ENCODE data around the gene TMEM234.
"Not testable (repeated sequence)": the region's sequence is repeated elsewhere in the genome, so short reads cannot be mapped to it uniquely, and the experiment has no call there.

Gene TMEM234

GRCh38 chr1:32221980-32222755 is at the start of gene TMEM234, which contains the start of gene EIF3I:
TMEM234 (minus strand) TSS chr1:32222353; CDS start chr1:32222322, 31 bp downstream.
EIF3I (plus strand) TSS chr1:32222407; CDS start chr1:32222442, 35 bp downstream.
- no peaks in the 10 kb centered on the region for H3K9me3 ChIP-seq (ENCODE audit: low read depth, low read length)
- peak within 1 kb of the TSS; percentile 76 for H3K27ac ChIP-seq
- DNase-seq (ENCODE audit: low read depth, low spot score) = peak; percentile 44
- peak within 1 kb of the TSS; percentile 98 for H3K9ac ChIP-seq (ENCODE audit: insufficient read length)
- peak within 1 kb of the TSS; percentile 99 for H3K4me3 ChIP-seq
- TF ChIP-seq EZH2 (IDR thresholded peaks at IDR 0.05) (no peak), POLR2AphosphoS5 (IDR thresholded peaks at IDR 0.05; ENCODE audit: borderline replicate concordance, low read depth, low read length) (peak; percentile 98), FOXP2 (optimal IDR thresholded peaks at IDR 0.05; ENCODE audit: control extremely low read depth, extremely low read length, insufficient read depth) (no peak)
- H3K36me3 ChIP-seq (ENCODE audit: insufficient read depth, low read length) = peaks cover 25% of the 10 kb centered on the region

GRCh38 chr1:32269744-32270143 is 47.6 kb upstream of the TMEM234 start:
- no peak overlapping the region for H3K27ac ChIP-seq

GRCh38 chr1:32266921-32267591 is 44.9 kb upstream of the TMEM234 start:
- Histone ChIP-seq H3K27ac (no peak overlapping the region), H3K9ac (ENCODE audit: insufficient read length) (no peak overlapping the region), H3K36me3 (ENCODE audit: insufficient read depth, low read length) (no peaks in the 10 kb centered on the region), H3K4me3 (no peak overlapping the region), H3K9me3 (ENCODE audit: low read depth, low read length) (no peaks in the 10 kb centered on the region)
- DNase-seq (ENCODE audit: low read depth, low spot score) = no peak
- no peak for TF ChIP-seq FOXP2 (optimal IDR thresholded peaks at IDR 0.05; ENCODE audit: control extremely low read depth, extremely low read length, insufficient read depth)
- no peak for TF ChIP-seq EZH2 (IDR thresholded peaks at IDR 0.05)
- TF ChIP-seq POLR2AphosphoS5 (IDR thresholded peaks at IDR 0.05; ENCODE audit: borderline replicate concordance, low read depth, low read length) = no peak

More at GRCh38 chr1:32269744-32270143, 47.6 kb upstream of the TMEM234 start:
- Histone ChIP-seq H3K9me3 (ENCODE audit: low read depth, low read length) (no peaks in the 10 kb centered on the region), H3K4me3 (no peak overlapping the region), H3K36me3 (ENCODE audit: insufficient read depth, low read length) (no peaks in the 10 kb centered on the region), H3K9ac (ENCODE audit: insufficient read length) (no peak overlapping the region)
- no peak for DNase-seq (ENCODE audit: low read depth, low spot score)
- TF ChIP-seq EZH2 (IDR thresholded peaks at IDR 0.05) (no peak), FOXP2 (optimal IDR thresholded peaks at IDR 0.05; ENCODE audit: control extremely low read depth, extremely low read length, insufficient read depth) (no peak), POLR2AphosphoS5 (IDR thresholded peaks at IDR 0.05; ENCODE audit: borderline replicate concordance, low read depth, low read length) (no peak)

GRCh38 chr1:32265846-32266245 is 43.7 kb upstream of the TMEM234 start:
- H3K9ac ChIP-seq (ENCODE audit: insufficient read length) = no peak overlapping the region

DNA sequence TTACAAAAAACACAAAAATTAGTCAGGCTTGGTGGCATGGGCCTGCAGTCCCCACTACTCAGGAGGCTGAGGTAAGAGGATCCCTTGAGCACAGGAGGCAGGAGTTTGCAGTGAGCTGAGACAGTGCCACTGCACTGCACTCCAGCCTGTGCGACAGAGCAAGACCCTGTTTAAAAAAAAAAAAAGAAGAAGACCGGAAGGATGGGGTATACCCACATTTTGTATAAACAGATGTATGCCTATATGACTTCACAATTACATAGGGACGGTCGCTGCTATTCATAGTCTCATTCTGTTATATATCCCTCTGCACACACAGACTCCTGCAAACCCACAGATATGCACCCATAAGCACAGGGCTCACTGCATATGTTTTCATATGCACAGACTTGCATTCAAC is 41.6 kb upstream of the TMEM234 start:
- H3K9ac ChIP-seq (ENCODE audit: insufficient read length) = no peak overlapping the region
- H3K9me3 ChIP-seq (ENCODE audit: low read depth, low read length) = no peaks in the 10 kb centered on the region
- no peaks in the 10 kb centered on the region for H3K36me3 ChIP-seq (ENCODE audit: insufficient read depth, low read length)
- no peak for DNase-seq (ENCODE audit: low read depth, low spot score)
- no peak overlapping the region for H3K4me3 ChIP-seq
- TF ChIP-seq POLR2AphosphoS5 (IDR thresholded peaks at IDR 0.05; ENCODE audit: borderline replicate concordance, low read depth, low read length) = no peak
- no peak overlapping the region for H3K27ac ChIP-seq

More at GRCh38 chr1:32265846-32266245, 43.7 kb upstream of the TMEM234 start:
- no peak overlapping the region for H3K4me3 ChIP-seq
- H3K36me3 ChIP-seq (ENCODE audit: insufficient read depth, low read length) = no peaks in the 10 kb centered on the region
- no peak for DNase-seq (ENCODE audit: low read depth, low spot score)
- no peak overlapping the region for H3K27ac ChIP-seq
- TF ChIP-seq POLR2AphosphoS5 (IDR thresholded peaks at IDR 0.05; ENCODE audit: borderline replicate concordance, low read depth, low read length) (no peak), FOXP2 (optimal IDR thresholded peaks at IDR 0.05; ENCODE audit: control extremely low read depth, extremely low read length, insufficient read depth) (no peak), EZH2 (IDR thresholded peaks at IDR 0.05) (no peak)
- H3K9me3 ChIP-seq (ENCODE audit: low read depth, low read length) = no peaks in the 10 kb centered on the region

- H3K36me3 ChIP-seq (ENCODE audit: insufficient read depth, low read length); DNase-seq (ENCODE audit: low read depth, low spot score); H3K4me3 ChIP-seq; H3K9me3 ChIP-seq (ENCODE audit: low read depth, low read length); H3K9ac ChIP-seq (ENCODE audit: insufficient read length); H3K27ac ChIP-seq: not testable (repeated sequence)
Measured at GRCh38 chr1:32263236-32263593, 41.1 kb upstream of the TMEM234 start.

DNA sequence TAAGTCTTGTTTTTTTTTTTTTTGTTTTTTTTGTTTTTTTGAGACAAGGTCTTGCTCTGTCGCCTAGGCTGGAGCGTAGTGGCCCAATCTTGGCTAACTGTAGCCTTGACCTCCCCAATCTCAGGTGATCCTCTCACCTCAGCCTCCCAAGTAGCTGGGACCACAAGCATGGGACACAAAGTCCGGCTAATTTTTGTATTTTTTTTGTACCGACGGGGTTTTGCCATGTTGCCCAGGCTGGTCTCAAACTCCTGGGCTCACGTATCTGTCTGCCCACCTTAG is 35.0 kb upstream of the TMEM234 start:
- TF ChIP-seq EZH2 (IDR thresholded peaks at IDR 0.05) (no peak), FOXP2 (optimal IDR thresholded peaks at IDR 0.05; ENCODE audit: control extremely low read depth, extremely low read length, insufficient read depth) (no peak), POLR2AphosphoS5 (IDR thresholded peaks at IDR 0.05; ENCODE audit: borderline replicate concordance, low read depth, low read length) (no peak)
- no peak overlapping the region for H3K27ac ChIP-seq
- no peak overlapping the region for H3K4me3 ChIP-seq
- H3K36me3 ChIP-seq (ENCODE audit: insufficient read depth, low read length) = no peaks in the 10 kb centered on the region
- DNase-seq (ENCODE audit: low read depth, low spot score) = no peak
- no peaks in the 10 kb centered on the region for H3K9me3 ChIP-seq (ENCODE audit: low read depth, low read length)
- no peak overlapping the region for H3K9ac ChIP-seq (ENCODE audit: insufficient read length)

DNA sequence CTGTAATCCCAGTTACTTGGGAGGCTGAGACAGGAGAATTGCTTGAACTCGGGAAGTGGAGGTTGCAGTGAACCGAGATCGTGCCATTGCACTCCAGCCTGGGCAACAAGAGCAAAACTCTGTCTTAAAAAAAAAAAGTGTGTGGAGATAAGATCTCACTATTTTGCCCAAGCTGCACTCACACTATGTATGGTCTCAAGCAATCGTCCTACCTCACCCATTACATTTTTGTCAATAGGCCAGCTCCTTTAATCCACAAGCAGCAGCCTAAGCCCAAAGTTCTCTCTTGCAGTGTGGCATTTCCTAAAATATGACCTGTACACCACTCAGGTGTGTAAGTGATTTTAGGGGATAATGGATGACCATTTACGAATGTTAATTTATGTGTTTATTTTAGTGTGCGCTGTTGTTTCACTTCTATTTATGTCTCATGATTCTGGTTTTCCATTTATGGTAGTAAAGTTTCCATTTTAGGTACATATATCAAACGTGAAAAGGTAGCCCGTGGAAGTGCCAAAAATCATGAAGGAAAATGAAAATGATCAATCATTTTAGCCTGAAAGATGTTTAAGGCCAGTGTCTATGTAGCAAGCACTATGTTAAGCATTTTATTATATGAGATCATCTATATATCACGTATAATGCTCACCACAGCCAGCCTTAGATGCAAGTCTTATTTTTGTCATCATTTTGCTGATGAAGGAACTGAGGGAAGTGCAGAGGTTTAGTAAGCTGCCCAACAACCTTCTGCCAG is 34.5 kb upstream of the TMEM234 start:
- DNase-seq (ENCODE audit: low read depth, low spot score) = no peak
- no peak overlapping the region for H3K9ac ChIP-seq (ENCODE audit: insufficient read length)
- H3K36me3 ChIP-seq (ENCODE audit: insufficient read depth, low read length) = no peaks in the 10 kb centered on the region
- H3K9me3 ChIP-seq (ENCODE audit: low read depth, low read length) = no peaks in the 10 kb centered on the region
- TF ChIP-seq FOXP2 (optimal IDR thresholded peaks at IDR 0.05; ENCODE audit: control extremely low read depth, extremely low read length, insufficient read depth) (no peak), POLR2AphosphoS5 (IDR thresholded peaks at IDR 0.05; ENCODE audit: borderline replicate concordance, low read depth, low read length) (no peak), EZH2 (IDR thresholded peaks at IDR 0.05) (no peak)
- no peak overlapping the region for H3K4me3 ChIP-seq
- H3K27ac ChIP-seq = no peak overlapping the region

All from SK-N-MC (cell line).